NB4 (cell line): ENCODE measurements around the gene SYT11.

ENCODE experiments used
- POLR2A ChIP-seq: IDR thresholded peaks from 2 replicates; pipeline ENCODE4 v1.6.1; 2011; ENCODE audit warnings: mild to moderate bottlenecking; ENCODE audit not compliant: insufficient read length; ENCODE audit errors: extremely low read depth
- TF ChIP-seq, protein P1 (sequence below): IDR thresholded peaks from one replicate; pipeline ENCODE4 v1.5.1; 2012; ENCODE audit warnings: low read depth, low read length

DNA sequence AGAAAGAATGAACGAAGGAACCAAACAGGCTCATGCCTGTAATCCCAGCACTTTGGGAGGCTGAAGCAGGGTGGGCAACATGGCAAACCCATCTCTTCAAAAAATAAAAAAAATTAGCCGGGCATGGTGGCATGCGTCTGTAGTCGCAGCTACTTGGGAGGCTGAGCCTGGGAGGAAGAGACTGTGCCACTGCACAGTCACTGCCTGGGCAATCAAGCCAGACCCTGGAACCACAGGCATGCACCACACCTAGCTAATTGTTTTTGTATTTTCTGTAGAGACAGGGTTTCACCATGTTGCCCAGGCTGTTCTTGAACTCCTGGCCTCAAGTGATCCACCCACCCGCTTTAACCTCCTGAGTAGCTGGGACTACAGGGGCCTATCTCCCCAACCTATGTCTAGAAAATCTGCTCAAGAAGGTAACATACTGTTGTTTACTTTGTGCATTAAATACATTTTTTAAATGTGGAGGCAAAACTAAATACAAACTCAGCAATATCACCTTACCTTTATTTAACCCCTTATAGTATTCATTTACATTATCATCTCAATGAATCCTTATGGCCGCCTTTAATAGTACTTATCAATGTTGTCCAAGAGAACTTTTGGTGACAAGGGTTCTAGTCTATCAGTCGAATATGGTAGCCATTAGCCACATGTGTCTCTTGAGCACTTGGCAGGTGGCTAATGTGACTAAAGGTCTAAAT, 72.1 kb downstream of the SYT11 start:
- no peak for TF ChIP-seq POLR2A
- TF ChIP-seq, protein P1, sequence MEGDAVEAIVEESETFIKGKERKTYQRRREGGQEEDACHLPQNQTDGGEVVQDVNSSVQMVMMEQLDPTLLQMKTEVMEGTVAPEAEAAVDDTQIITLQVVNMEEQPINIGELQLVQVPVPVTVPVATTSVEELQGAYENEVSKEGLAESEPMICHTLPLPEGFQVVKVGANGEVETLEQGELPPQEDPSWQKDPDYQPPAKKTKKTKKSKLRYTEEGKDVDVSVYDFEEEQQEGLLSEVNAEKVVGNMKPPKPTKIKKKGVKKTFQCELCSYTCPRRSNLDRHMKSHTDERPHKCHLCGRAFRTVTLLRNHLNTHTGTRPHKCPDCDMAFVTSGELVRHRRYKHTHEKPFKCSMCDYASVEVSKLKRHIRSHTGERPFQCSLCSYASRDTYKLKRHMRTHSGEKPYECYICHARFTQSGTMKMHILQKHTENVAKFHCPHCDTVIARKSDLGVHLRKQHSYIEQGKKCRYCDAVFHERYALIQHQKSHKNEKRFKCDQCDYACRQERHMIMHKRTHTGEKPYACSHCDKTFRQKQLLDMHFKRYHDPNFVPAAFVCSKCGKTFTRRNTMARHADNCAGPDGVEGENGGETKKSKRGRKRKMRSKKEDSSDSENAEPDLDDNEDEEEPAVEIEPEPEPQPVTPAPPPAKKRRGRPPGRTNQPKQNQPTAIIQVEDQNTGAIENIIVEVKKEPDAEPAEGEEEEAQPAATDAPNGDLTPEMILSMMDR, result no peak
